Measurements from ENCODE around the gene LRFN3. TPM values are rescaled to one million over a fixed set of nuclear protein-coding genes. Genes with fewer than 3 reads are reported as not detected.
A peak's percentile ranks its signal among the peaks of the same experiment; 100 is the strongest.
"Not testable (repeated sequence)": the region's sequence is repeated elsewhere in the genome, so short reads cannot be mapped to it uniquely, and the experiment has no call there.

The LRFN3 gene
- total RNA-seq, 1 donor from 2014 or later, result 7.7 TPM

- FAIRE-seq (no peak), DNase-seq (ENCODE audit: low spot score in 2 of 2) (no peak)
Measured at GRCh38 chr19:35905178-35905727, 30.9 kb upstream of the LRFN3 start.

DNA sequence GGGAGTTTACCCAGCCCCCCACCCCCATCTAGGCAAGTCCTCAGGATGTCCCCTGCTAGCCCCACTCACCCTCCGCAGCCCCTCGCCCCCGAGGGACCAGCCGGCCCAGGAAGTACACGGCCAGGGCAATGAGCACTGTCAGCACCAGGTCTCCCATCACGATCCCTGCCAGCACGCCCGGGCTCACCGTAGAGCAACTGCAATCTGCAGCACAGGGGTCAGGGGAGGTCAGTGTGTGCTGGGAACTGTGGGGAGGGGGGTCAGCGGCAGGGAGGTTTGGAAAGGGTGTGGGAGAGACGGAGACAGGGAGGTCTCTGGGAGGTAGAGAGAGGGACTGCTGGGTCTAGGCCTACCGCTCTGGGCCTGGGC, 28.8 kb upstream of the LRFN3 start:
- no peak for FAIRE-seq
- no peak for DNase-seq (ENCODE audit: low spot score in 2 of 2)

GRCh38 chr19:35908010-35908441, 28.1 kb upstream of the LRFN3 start, which contains the start of gene TYROBP:
Gene TYROBP (minus strand): TSS chr19:35908295. CDS start chr19:35908228, 67 bp downstream.
- DNase-seq (ENCODE audit: low spot score in 2 of 2), result no peak
- FAIRE-seq, result no peak

GRCh38 chr19:35908973-35909683, 27.0 kb upstream of the LRFN3 start:
- DNase-seq (ENCODE audit: low spot score in 2 of 2) (no peak), FAIRE-seq (no peak)

DNA sequence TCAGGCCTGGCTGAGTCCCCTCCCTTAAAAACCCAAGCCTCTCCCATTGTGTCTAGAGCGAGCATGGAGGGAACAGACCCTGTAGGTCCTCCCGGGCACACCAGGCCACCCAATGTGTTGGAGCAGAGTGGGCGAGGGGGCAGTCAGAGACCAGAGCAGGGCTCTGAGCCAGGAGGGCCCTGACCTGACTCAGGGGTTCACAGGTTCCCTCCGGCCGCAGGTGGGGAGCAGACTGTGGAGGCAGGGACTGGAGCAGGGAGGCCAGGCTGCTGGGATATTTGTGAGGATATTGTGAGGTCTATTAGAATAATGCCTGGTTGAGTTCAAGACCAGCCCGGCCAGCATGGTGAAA, 26.5 kb upstream of the LRFN3 start:
- DNase-seq (ENCODE audit: low spot score in 2 of 2) (no peak), FAIRE-seq (no peak)

DNA sequence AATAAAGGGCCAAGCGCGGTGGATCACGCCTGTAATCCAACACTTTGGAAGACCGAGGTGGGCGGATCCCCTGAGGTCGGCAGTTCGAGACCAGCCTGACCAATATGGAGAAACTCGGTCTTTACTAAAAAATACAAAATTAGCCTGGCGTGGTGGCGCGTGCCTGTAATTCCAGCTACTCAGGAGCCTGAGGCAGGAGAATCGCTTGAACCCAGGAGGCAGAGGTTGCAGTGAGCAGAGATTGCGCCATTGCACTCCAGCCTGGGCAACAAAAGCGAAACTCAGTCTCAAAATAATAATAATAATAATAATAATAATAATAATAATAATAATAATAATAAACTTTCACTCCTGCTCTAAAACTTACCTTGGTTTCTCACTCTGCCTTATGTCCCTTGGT, 25.8 kb upstream of the LRFN3 start:
- FAIRE-seq; DNase-seq (ENCODE audit: low spot score in 2 of 2): not testable (repeated sequence)

DNA sequence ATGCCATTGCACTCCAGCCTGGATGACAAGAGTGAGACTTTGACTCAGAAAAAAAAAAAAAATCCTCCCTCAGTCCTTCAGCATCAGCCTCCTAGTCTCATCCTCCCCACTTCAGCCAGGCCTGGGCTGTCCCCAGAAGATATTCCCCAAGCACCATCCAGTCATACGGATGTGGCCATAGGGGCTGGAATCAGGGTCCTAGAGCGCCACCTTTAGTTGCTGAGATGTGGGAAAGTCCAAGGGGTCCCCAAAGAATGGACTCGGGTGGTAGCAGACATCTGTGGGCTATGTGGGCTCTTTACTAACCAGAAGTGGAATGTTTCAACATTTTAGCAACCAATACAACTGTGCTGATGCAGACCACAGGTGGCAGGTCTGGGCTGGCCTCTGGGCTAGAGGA, 25.0 kb upstream of the LRFN3 start:
- no peak for DNase-seq (ENCODE audit: low spot score in 2 of 2)
- no peak for FAIRE-seq

- FAIRE-seq (no peak), DNase-seq (ENCODE audit: low spot score in 2 of 2) (no peak)
Measured at GRCh38 chr19:35911790-35912189, 24.4 kb upstream of the LRFN3 start.

- DNase-seq (ENCODE audit: low spot score in 2 of 2) (no peak), FAIRE-seq (no peak)
Measured at GRCh38 chr19:35913589-35913988, 22.6 kb upstream of the LRFN3 start.

GRCh38 chr19:35915443-35915842, 20.7 kb upstream of the LRFN3 start:
- DNase-seq (ENCODE audit: low spot score in 2 of 2), result no peak
- FAIRE-seq, result no peak

DNA sequence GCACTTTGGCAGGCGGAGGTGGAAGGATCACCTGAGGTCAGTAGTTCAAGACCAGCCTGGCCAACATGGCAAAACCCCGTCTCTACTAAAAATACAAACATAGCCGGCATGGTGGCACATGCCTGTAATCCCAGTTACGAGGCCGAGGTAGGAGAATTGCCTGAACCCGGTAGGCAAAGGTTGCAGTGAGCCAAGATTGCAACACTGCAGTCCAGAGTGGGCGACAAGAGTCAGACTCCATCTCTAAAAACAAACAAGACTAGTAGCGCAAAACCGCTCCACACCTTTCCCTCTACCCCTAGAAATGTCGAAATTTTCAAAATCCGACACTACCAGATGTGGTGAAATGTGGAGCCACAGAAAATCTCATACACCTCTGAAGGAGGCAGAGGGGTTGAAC, 16.9 kb upstream of the LRFN3 start:
- DNase-seq (ENCODE audit: low spot score in 2 of 2), result no peak
- no peak for FAIRE-seq

DNA sequence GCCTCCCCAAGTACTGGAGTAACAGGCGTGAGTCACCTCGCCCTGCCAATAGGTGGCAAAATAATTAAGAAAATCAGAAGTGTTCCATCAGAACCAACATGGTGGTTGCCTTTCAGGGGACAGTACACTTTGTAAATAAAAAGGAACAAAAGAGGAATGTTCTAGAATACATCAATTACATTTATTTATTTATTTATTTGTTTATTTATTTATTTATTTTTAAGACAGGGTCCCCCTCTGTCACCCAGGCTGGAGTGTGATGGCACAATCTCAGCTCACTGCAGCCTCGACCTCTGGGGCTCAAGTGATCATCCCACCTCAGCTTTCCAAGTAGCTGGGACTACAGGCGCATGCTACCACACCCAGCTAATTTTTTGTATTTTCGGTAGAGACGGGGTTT, 15.2 kb upstream of the LRFN3 start:
- FAIRE-seq (no peak), DNase-seq (ENCODE audit: low spot score in 2 of 2) (no peak)

GRCh38 chr19:35925501-35925900, 10.7 kb upstream of the LRFN3 start:
- DNase-seq (ENCODE audit: low spot score in 2 of 2) (no peak), FAIRE-seq (no peak)

- DNase-seq (ENCODE audit: low spot score in 2 of 2) (no peak), FAIRE-seq (no peak)
Measured at GRCh38 chr19:35928507-35928906, 7.7 kb upstream of the LRFN3 start.

- DNase-seq (ENCODE audit: low spot score in 2 of 2) (no peak), FAIRE-seq (no peak)
Measured at GRCh38 chr19:35929876-35930275, 6.3 kb upstream of the LRFN3 start.

DNA sequence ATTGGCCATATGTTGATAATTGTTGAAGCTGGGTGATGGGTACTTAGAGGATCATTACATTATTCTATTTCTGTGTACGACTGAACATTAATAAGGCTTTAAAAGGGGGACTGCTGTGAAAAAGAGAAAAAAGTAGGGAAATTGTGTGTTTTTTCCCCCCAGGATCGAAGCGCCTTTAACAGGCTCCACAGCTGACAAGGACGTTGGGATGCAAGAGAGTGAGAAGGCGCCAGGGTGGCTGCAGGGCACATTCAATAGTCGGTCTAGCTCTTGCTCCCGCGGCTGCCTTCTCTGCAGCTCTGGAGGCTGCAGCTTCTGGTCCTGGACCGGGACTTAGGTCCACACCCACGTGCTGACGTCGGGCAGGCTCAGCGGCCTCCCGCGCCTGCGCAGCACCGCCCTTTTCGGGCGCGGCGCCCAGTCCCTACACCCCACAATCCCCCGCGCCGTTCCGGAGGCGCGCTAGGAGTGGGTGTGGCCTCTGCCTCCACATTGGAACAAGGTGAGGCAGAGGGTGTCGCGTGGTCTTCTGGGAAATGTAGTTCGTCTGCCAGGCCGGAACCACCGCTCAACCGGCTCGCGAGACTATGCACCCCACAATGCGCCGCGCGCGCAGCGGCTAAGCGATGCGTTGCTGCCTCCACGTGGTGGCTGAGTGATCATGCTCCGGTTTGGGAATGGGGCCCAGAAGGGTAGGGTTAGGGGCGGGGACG, 4.9 kb upstream of the LRFN3 start:
- DNase-seq (ENCODE audit: low spot score in 2 of 2) (peak; percentile 98), FAIRE-seq (peak; percentile 90)

DNA sequence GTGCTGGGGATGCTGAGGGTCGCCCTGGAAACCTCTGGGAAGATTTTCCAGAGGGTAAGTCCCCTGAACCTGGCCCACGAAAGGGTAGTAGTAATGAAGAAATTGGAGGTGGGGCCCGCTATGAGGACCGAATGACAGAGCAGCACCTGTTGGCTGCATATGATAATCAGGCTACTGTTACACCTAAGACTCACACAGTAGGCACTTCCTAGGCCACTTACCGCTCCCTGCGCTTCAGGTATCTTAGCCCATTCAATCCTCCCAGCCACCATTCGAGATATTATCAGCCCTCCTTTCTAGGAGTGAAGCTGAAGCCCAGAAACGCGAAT, 4.3 kb upstream of the LRFN3 start:
- DNase-seq (ENCODE audit: low spot score in 2 of 2) (no peak), FAIRE-seq (no peak)

DNA sequence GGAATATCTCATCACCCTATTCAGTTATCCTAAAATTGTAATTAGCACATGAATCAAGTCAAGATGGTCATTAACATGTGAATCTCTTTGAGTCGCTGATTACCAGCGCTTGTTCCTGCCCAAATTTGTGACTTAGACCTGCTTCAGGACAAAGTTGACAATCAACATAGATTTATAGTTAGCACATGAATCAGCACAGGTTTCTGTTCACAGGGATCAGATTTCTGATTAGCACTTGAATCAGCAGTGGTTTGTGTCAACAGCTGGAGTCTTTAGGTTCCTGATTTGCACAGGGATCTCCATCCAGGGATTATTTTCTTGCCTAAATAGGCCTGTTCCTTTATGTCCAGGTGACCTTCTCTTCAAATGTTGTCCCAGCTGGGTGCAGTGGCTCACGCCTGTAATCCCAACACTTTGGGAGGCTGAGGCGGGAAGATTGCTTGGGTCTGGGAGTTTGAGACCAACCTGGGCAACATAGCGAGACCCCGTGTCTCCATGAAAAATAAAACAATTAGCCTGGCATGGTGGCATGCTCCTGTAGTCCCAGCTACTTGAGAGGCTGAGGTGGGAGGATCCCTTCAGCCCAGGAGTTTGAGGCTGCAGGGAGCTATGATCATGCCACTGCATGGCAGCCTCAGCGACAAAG, 3.8 kb upstream of the LRFN3 start:
- DNase-seq (ENCODE audit: low spot score in 2 of 2) (no peak), FAIRE-seq (no peak)

DNA sequence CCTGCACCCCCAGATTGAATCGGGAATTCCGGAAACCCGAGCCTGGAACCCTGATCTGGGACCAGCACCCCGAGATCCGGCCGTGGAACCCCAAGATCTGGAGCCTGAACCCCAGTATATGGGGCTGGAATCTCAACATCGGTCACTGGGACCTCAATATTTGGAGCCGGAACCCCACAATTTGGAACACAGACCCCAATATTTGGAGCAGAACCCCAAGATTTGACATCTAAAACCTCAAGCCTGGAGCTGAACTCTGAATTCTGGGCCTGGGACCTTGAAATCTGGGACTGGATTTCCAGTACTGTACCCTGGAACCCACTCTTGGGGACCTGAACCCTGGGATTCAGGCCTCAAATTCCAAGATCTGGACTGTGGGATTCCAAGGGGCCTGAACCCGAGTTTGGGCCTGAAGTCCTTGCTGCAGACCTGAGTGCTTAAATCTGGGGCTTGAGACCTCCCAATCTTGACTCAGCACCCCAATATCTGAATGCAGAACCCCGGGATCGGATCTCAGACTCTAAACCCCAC, 629 bp downstream of the LRFN3 start:
- DNase-seq (ENCODE audit: low spot score in 2 of 2), result peak in 1 of 2 donors; percentile 48
- no peak for FAIRE-seq

GRCh38 chr19:35937345-35938281, 1.4 kb downstream of the LRFN3 start:
- no peak for FAIRE-seq
- DNase-seq (ENCODE audit: low spot score in 2 of 2), result peak in 1 of 2 donors; percentile 45
